ENCODE results near the gene RPS13.
"Not testable (repeated sequence)": the region's sequence is repeated elsewhere in the genome, so short reads cannot be mapped to it uniquely, and the experiment has no call there.

The RPS13 gene

DNA sequence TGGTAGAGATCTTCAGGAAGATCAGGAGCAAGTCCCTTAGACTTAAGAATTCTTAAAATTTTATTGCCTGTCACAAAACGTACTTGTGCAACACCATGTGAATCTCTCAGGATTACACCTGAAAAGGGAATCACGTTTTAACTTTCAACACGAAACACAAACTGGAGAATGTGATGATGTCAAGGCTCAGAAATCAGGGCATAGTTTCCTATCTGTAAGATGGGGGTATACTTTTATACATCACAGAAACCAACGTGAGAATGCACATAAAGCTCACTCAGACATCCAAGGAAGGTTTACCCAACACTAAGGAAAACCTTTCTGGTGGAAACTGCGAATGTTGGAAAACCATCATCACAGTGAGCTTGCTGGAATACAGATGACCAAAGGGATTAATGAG lies 2.0 kb downstream of the RPS13 start:
- no peak for DNase-seq (ENCODE audit: low read depth)
- H3K4me3 ChIP-seq (ENCODE audit: low read depth, low read length): peak overlapping the region; percentile 100
- TF ChIP-seq MYC (IDR thresholded peaks at IDR 0.05; ENCODE audit: low read depth, low read length) (no peak), POLR2A (IDR thresholded peaks at IDR 0.05; ENCODE audit: extremely low read depth, insufficient read length) (no peak)
- TF ChIP-seq, protein P1, sequence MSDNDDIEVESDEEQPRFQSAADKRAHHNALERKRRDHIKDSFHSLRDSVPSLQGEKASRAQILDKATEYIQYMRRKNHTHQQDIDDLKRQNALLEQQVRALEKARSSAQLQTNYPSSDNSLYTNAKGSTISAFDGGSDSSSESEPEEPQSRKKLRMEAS (IDR thresholded peaks at IDR 0.05; ENCODE audit: low read depth, low read length): no peak
- TF ChIP-seq, protein P2, sequence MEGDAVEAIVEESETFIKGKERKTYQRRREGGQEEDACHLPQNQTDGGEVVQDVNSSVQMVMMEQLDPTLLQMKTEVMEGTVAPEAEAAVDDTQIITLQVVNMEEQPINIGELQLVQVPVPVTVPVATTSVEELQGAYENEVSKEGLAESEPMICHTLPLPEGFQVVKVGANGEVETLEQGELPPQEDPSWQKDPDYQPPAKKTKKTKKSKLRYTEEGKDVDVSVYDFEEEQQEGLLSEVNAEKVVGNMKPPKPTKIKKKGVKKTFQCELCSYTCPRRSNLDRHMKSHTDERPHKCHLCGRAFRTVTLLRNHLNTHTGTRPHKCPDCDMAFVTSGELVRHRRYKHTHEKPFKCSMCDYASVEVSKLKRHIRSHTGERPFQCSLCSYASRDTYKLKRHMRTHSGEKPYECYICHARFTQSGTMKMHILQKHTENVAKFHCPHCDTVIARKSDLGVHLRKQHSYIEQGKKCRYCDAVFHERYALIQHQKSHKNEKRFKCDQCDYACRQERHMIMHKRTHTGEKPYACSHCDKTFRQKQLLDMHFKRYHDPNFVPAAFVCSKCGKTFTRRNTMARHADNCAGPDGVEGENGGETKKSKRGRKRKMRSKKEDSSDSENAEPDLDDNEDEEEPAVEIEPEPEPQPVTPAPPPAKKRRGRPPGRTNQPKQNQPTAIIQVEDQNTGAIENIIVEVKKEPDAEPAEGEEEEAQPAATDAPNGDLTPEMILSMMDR (IDR thresholded peaks at IDR 0.05; ENCODE audit: low read depth, low read length): no peak

DNA sequence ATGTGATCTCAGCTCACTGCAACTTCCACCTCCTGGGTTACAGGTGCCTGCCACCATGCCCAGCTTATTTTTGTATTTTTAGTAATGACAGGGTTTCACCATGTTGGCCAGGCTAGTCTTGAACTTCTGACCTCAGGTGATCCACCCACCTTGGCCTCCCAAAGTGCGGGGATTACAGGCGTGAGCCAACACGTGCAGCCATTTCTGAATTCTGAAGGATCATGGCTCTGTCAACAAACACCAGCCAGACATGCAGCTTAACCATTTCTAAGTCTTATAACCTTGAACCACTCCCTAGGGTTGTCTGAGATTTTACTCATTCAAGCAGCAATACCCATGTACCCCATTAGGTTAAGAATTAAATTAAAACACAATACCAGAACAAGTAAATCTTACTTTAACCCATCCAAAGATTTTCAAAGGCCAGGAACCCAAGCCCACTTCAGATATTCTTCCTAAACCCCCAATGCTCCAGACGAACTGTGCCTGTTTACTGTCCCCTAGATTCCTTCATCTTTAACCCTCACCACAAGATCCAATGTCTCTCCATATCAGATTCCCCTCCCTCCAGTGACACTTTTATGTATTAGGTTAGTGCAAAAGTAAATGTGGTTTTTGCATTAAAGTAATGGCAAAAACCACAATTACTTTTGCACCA lies 4.0 kb downstream of the RPS13 start:
- H3K4me3 ChIP-seq (ENCODE audit: low read depth, low read length): no peak overlapping the region
- TF ChIP-seq, protein P1 (IDR thresholded peaks at IDR 0.05; ENCODE audit: low read depth, low read length): no peak
- TF ChIP-seq POLR2A (IDR thresholded peaks at IDR 0.05; ENCODE audit: extremely low read depth, insufficient read length) (no peak), MYC (IDR thresholded peaks at IDR 0.05; ENCODE audit: low read depth, low read length) (no peak)
- TF ChIP-seq, protein P2 (IDR thresholded peaks at IDR 0.05; ENCODE audit: low read depth, low read length): no peak
- DNase-seq (ENCODE audit: low read depth): no peak

DNA sequence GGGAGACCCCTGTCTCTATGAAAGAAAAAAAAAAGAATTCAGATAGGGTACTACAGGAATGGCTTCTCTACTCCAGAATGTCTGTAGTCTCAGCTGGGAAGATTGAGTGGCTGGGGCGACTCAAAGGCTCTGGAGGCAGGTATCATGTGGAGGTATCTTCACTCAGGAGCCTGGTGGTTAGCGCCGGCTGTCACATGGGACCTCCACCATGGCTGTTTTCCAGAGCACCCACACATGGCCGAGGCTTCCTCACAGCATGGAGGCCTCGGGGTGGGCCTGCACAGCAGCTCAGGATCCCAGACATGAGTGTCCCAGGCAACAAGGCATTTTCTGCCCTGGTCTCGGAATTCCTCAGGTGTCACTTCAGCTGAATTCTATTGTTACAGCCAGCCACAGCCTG lies 10.1 kb downstream of the RPS13 start:
- no peak overlapping the region for H3K4me3 ChIP-seq (ENCODE audit: low read depth, low read length)
- DNase-seq (ENCODE audit: low read depth): no peak
- TF ChIP-seq, protein P2 (IDR thresholded peaks at IDR 0.05; ENCODE audit: low read depth, low read length): no peak
- TF ChIP-seq MYC (IDR thresholded peaks at IDR 0.05; ENCODE audit: low read depth, low read length) (no peak), POLR2A (IDR thresholded peaks at IDR 0.05; ENCODE audit: extremely low read depth, insufficient read length) (no peak)
- TF ChIP-seq, protein P1 (IDR thresholded peaks at IDR 0.05; ENCODE audit: low read depth, low read length): no peak

DNA sequence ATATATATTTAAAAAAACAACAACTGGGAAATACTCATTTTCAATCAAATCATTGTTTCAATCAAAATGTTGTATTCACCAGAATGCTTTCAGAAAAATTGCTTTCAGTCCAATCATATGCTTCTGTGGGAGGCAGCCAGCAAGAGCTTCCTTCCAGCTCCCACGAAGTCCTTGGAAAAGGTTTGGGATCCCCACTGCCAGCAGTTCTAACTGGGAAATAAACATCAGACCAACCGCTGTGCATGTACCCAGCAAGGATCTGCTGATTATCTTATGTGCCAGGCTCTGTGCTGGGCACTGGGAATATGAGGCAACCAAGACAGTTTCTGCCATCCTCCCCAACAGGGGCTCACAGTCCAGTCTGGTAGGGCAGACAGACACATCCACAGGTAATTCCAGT lies 10.8 kb downstream of the RPS13 start:
- no peak overlapping the region for H3K4me3 ChIP-seq (ENCODE audit: low read depth, low read length)
- no peak for DNase-seq (ENCODE audit: low read depth)
- TF ChIP-seq MYC (IDR thresholded peaks at IDR 0.05; ENCODE audit: low read depth, low read length) (no peak), POLR2A (IDR thresholded peaks at IDR 0.05; ENCODE audit: extremely low read depth, insufficient read length) (no peak)
- TF ChIP-seq, protein P1 (IDR thresholded peaks at IDR 0.05; ENCODE audit: low read depth, low read length): no peak
- TF ChIP-seq, protein P2 (IDR thresholded peaks at IDR 0.05; ENCODE audit: low read depth, low read length): no peak

DNA sequence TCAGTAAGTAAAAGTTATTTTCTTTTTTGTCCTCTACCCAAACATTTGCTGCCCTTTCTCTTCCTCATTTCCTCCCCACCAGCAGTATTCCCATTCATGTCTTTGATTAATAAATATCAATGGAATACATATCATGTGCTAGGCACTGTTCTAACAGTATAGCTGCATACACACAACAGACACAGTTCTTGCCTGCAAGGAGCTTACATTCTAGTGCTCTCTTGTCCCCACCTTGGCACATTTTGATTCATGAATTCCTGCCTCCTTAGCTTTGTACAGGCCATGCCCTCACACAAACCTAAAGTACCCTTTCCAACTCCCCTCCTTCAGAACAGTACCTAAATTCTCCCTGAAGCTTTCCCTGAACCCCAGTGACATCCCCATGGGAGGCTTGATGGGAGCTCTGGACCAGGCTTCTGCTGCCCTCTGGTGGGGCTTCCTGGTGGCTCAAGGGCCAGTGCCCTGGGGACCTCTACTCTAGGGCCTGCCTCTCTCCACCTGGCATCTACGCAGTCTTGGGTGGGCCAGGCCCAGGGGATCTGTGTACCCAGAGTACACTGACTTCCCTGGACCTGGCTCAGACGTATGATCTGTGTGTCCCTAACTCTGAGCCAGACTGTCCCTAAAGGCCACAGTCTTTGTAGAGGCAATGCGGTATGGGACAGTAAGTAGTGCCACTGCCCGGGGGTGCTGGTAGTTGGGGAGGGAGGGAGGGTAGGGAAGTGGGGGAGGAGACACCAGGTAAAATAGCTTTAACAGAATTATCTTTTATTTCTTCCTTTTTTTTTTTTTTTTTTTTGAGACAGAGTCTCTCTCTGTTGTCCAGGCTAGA lies 14.1 kb downstream of the RPS13 start:
- TF ChIP-seq, protein P1 (IDR thresholded peaks at IDR 0.05; ENCODE audit: low read depth, low read length): no peak
- no peak for TF ChIP-seq POLR2A (IDR thresholded peaks at IDR 0.05; ENCODE audit: extremely low read depth, insufficient read length)
- TF ChIP-seq, protein P2 (IDR thresholded peaks at IDR 0.05; ENCODE audit: low read depth, low read length): peak; percentile 82
- DNase-seq (ENCODE audit: low read depth): peak; percentile 66
- no peak overlapping the region for H3K4me3 ChIP-seq (ENCODE audit: low read depth, low read length)

DNA sequence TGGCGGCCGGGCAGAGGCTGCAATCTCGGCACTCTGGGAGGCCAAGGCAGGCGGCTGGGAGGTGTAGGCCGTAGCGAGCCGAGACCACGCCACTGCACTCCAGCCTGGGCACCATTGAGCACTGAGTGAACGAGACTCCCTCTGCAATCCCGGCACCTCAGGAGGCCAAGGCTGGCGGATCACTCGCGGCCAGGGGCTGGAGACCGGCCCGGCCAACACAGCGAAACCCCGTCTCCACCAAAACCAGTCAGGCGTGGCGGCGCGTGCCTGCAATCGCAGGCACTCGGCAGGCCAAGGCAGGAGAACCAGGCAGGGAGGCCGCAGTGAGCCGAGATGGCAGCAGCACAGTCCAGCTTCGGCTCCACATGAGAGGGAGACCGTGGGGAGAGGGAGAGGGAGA lies 26.3 kb downstream of the RPS13 start:
- not testable (repeated sequence) for DNase-seq (ENCODE audit: low read depth); H3K4me3 ChIP-seq (ENCODE audit: low read depth, low read length)

DNA sequence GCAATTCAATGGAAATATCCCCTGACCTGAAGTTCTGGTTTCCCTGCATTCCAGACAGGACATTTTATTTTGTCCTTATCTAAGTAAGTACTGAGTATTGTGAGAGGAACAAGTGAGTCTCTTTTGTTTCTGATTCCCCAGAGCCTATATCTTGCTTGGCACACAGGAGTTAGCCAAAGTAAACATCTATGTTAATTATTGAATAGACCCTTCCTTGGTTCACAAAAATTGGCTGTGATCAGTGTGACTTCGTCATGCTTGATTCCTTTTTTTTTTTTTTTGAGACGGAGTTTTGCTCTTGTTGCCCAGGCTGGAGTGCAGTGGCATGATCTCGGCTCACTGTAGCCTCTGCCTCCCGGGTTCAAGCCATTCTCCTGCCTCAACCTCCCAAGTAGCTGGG lies 29.0 kb downstream of the RPS13 start:
- DNase-seq (ENCODE audit: low read depth): not testable (repeated sequence)

More for the DNA sequence above, 29.0 kb downstream of the RPS13 start:
- H3K4me3 ChIP-seq (ENCODE audit: low read depth, low read length): not testable (repeated sequence)

Measured in NB4 (cell line).